Activated gamma-delta T cell treated with Interleukin-2 at 50 U/mL for 16 hours (primary cell): ENCODE data around the gene MED13L.
A peak's percentile ranks its signal among the peaks of the same experiment; 100 is the strongest.

Experiments
- DNase-seq: peaks from one replicate; pipeline ENCODE4 v3.0.0-alpha.2; 2020

MED13L gene

DNA sequence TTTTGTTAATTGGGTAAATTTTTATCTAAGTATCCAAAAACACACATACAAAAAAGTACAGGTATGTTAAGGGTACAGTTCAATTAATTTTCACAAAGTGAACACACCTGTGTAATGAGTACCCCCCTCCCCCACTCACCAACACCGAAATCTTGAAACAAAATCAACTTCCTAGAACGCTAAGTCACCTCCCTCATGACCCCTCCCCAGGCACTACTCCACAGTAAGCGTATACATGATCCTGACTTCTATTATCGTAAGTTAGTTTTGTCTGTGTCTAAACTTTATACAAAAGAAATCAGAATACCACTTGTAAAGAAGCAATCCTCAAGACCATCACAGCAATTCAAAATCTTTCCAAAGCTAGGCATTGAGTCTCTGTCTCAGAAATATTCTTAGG lies 100.5 kb downstream of the MED13L start:
- DNase-seq = no peak

- no peak for DNase-seq
These were observed 102.6 kb downstream of the MED13L start for GRCh38 chr12:116174904-116175303.

GRCh38 chr12:116174006-116174405 lies 103.5 kb downstream of the MED13L start:
- no peak for DNase-seq

- DNase-seq = peak; percentile 12
These were observed 105.2 kb downstream of the MED13L start for GRCh38 chr12:116172224-116172849.

DNA sequence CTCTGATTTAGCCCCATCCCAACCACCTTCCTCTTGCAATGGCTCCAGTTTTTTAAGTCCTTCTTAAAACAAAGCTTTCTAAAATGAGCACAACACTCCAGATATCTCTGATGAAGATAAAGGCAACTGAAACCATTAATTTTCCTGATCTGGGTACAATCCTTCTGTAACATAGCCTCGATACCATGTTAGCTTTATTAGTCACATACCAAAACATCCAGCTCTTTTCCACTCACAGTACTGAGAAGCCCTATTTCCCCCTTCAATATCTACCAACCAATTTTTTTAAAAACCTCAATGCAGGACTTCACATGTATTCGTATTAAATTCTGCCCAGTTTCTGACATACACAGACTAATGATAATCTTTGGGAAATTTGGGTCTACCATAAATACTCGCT lies 105.9 kb downstream of the MED13L start:
- no peak for DNase-seq

DNA sequence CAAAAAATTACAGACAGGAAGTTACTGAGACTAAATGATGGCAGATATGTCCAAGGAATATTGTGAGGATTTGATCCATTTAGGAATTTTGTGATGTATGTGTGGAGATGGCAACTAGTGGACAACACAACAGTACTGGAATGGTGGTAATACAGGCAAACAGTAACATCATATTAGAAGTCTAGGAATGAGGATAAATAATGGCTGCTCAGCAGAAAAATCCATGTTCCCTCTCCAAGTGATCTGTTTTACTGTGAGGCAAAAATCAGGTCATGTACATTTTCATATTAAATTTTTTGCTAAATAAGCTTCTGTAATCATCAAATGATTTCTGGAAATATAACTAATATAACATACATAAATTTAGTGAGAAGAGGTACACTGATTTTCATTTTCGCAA lies 108.4 kb downstream of the MED13L start:
- DNase-seq = no peak

DNA sequence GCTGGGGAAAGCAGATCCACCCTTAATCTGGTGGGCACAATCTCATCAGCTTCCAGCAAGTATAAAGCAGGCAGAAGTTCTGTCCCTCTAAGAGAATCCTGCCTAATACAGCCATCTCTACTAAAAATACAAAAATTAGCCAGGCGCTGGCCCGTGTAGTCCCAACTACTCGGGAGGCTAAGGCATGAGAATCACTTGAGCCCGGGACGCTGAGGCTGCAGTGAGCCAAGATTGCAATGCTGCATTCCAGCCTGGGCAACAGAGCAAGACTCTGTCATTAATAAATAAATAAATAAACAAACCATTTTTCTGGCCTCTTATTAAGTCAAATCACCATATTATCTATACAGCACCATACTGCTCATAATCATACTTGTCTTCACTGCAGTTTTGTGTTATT lies 111.2 kb downstream of the MED13L start:
- DNase-seq = no peak

- no peak for DNase-seq
These were observed 112.5 kb downstream of the MED13L start for GRCh38 chr12:116165036-116165425.

DNA sequence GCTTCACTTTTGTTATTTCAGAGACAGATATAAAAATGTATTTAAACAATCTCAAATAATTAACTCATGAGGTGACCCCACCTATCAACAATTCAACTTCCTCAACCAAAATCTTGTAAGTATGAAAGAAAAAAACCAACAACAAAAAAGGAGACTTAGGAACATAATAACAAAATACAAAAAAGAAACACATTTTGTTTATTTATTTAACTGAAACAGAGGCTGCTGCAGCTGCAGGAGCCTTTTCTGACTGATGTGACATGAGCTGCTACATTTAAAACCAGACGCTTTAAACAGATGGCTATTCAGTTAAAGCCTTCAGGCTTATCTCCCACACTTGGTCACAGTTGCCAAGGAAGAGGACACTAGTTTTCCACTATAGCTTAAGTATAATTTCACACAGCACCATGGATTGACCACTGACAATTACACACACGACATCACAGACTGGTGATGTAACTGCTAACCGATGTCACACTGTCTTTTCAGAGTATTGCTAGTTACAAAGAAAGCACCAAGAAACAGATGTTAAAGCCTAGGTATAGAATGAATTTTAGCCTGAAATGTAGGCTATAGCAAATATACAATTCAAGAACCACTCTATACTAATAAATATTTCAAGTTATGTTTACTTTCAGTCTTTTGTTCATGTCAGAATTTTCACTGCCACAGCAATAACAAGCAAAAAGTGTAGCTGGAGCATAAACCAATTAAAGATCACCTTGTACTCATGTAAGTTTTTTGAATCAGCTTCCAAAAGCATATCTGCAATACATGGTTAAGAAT lies 113.0 kb downstream of the MED13L start:
- DNase-seq = no peak

- DNase-seq = no peak
These were observed 115.4 kb downstream of the MED13L start for GRCh38 chr12:116162071-116162470.

DNA sequence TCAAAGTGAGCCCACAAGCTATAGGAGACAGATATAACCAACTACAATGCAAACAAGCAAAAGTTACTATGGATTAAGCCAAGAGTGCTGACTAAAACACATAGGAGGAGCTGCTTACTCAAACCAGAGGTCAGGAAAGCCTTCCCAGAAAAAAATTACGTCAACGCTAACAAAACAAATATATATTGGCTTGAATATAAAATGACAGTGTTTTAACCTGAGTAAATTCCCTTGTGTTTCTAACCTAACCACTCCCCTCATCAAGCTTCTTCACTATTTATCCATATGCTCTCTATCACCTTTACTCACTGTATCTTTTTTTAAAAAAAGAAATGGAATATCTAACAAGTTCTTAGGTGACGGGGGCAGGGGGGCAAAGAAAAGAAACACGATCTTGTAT lies 115.9 kb downstream of the MED13L start:
- DNase-seq = no peak

- DNase-seq = no peak
These were observed 116.5 kb downstream of the MED13L start for GRCh38 chr12:116160883-116161458.

DNA sequence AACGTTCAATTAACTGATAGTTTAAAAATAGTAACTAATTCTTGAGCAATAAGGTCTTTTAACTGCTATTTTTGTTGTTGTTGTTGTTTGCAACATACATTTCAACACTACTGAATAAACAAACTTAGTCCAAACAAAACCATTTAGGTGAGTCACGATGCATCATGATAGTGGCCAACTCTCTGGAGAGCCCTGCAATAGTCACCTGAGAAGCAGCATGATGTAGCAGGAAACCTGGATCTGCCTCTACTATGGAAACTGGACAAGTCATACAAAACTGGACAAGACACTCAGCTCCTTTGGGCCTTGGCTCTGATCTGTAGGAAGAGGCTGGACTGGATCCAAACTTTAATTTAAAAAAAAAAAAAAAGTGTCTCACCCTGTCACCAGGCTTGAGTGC lies 117.3 kb downstream of the MED13L start:
- DNase-seq = no peak

DNA sequence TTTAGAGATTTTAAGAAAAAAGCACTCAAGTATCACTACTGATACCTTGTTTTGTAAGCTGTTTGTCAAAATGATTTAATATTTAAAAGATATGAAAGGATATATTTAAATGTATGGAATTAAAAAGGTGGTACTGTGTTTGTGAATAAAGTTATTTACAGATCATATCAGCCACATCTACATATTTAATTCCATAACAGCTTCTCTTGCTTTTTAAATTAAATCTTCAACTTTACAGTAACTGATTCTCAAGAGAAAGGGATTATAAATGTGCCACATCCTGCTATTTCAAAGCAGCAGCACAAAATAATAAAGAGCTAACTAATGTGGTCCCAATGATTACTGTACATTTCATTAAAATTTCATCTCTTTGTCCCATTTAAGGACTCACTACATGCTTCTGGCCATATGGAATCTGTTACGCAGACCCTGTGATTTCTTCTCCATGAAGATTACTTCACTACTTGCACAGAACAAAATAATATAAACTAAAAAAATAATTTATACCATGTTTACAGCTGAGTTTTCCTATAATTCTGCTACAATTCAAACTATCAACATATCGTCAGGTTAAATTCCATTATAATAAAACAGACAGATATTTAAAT lies 117.8 kb downstream of the MED13L start:
- no peak for DNase-seq

- DNase-seq = no peak
These were observed 118.3 kb downstream of the MED13L start for GRCh38 chr12:116159175-116159574.

DNA sequence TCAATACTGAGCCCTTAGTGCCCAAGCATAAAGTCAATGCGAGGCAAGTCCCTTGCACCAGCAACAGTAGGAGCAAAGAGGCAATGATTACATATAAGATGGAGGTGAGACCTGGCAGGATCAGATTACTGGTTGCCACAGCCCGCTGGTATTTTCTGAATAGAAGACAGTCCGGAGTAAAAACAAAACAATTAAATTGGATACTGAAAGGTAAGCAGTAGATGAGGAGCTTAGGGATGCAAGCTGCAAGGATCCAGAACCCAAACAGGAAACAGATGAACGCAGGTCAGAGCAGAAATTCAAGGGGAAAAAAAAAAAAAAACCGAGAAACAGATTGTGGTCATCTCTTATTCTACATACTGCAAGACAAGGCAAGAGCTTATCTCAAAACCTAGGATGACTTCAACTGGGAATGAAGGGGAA lies 119.6 kb downstream of the MED13L start:
- no peak for DNase-seq

DNA sequence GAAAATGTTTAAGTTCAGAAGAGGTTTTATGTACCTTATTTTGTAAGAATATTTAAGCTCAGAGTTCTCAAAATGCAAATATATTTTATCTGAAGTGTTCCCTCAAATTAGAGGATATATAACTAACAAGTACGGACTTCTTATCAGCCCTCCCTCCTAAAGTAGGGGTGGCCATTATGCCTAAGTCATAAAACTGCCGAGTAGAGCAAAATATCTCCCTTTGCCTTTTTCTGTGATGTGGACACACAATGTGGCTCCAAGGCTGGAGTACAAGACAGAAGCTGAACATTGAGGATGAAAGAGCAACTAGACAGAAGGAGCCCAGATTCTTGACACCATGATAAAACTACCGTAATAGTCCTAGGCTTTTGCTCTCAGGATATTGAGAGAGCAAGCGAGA lies 120.9 kb downstream of the MED13L start:
- DNase-seq = no peak

DNA sequence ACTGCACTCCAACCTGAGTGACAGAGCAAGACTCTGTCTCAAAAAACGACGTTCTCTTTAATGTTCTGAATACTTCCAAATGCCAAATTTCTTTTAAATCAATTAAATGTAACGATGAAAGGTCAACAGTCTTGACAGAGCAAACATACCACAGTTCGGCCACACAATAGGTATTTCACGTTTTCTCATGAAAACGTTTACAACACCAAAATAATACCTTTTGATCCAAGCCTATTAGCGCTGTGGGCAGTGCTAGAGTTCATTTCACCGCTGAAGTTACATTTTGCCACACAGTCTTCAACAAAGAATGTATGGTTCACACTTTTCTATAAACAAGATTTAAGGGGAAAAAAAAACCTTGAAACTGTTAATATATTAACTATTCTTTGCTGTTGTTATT lies 122.1 kb downstream of the MED13L start:
- DNase-seq = no peak

GRCh38 chr12:116153983-116154382 lies 123.5 kb downstream of the MED13L start:
- DNase-seq = no peak

- DNase-seq = no peak
These were observed 124.4 kb downstream of the MED13L start for GRCh38 chr12:116153113-116153512.

DNA sequence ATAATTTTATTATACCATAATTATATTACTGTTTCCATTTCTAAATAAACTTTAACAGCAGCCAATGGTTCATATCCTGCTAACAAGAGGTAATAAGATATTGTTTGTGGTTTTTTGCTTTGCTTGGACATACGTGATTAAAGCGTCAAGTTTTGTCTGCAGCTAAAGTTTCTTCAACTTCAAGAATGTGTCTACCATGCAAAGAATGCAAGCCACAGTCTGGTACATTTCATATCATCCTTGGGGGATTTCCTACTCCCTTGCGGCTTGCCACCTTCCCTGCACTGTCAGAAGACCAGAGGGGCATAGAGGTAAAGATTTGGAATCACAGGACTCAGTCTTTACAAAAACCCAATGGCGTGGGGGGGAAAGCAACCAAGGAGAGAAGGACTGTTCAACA lies 125.2 kb downstream of the MED13L start:
- no peak for DNase-seq

GRCh38 chr12:116150452-116150851 lies 127.0 kb downstream of the MED13L start:
- no peak for DNase-seq

DNA sequence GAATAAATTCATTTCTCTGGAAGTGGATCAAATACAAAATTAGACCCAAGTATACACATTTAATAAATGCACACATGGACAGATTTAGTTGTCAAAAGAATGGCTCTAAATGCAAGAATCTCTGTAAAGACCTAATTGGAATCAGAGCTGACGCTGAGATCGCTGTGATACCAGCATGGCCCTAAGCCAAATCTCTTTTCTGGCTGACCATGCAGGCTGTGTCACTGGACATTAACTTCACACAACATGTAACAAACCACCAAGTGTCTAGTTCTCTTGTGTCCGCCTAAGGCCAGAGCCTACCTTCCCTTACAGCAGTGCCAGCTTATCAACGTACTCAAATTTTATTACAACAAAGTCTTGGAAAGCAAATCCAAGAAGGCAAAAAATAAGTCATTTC lies 127.5 kb downstream of the MED13L start:
- no peak for DNase-seq

DNA sequence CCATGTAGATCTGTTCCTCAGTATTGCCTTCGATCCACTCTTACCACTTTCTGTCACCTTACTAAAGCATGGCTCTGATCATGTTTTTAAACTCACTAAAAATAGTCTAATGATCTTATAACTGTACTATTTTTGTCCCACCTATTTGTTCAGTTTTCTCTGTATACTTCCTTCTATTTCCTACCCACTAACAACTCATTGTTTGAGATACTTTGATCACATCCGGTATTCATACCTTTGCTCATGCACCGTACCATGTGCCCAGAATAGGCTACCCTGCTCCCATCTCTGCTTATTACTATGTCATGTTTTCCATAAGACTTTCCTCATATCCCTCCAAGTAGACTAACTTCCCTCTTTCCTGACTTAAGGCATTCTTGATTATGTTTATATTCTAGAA lies 128.6 kb downstream of the MED13L start:
- DNase-seq = no peak
